Cardiac fibroblast (primary cell): ENCODE data around the gene GPR156.
A peak's percentile ranks its signal among the peaks of the same experiment; 100 is the strongest.

Source experiments
- DNase-seq, 2 donors: peaks; one replicate each; pipeline versions ENCODE4 v3.0.0 to v3.0.0-alpha.2; 2010; ENCODE audit warnings: low read depth in 2 of 2
- H3K4me3 ChIP-seq, 2 donors: replicated peaks in 1 of 2; 1 replicate in 1 of 2; 2 replicates in 1 of 2; pipeline ENCODE4 v1.5.1; 2011; ENCODE audit warnings: low read depth in 2 of 2, low read length in 2 of 2, mild to moderate bottlenecking in 2 of 2, moderate library complexity in 1 of 2
- TF ChIP-seq, protein P1 (sequence below): IDR thresholded peaks from one replicate; pipeline ENCODE4 v1.5.1; 2011; ENCODE audit warnings: low read depth, mild to moderate bottlenecking, low read length, inconsistent platforms

GPR156 gene

GRCh38 chr3:120214176-120214575, 70.8 kb downstream of the GPR156 start:
- no peak for DNase-seq
- TF ChIP-seq, protein P1, sequence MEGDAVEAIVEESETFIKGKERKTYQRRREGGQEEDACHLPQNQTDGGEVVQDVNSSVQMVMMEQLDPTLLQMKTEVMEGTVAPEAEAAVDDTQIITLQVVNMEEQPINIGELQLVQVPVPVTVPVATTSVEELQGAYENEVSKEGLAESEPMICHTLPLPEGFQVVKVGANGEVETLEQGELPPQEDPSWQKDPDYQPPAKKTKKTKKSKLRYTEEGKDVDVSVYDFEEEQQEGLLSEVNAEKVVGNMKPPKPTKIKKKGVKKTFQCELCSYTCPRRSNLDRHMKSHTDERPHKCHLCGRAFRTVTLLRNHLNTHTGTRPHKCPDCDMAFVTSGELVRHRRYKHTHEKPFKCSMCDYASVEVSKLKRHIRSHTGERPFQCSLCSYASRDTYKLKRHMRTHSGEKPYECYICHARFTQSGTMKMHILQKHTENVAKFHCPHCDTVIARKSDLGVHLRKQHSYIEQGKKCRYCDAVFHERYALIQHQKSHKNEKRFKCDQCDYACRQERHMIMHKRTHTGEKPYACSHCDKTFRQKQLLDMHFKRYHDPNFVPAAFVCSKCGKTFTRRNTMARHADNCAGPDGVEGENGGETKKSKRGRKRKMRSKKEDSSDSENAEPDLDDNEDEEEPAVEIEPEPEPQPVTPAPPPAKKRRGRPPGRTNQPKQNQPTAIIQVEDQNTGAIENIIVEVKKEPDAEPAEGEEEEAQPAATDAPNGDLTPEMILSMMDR, result no peak

DNA sequence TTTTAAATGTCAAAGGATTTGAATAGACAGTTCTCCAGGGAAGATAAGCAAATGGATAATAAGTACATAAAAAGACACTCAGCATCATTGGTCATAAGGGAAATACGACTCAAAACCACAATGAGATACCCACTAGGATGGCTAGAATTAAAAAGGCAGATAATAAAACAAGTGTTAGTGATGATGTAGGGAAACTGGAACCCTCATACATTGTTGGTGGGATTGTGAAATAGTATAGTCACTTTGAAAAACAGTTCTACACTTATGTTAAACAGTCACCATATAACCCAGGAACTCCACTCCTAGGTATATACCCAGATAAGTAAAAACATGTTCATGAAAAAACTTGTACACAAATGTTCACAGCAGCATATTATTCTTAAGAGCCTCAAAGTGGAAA, 72.5 kb downstream of the GPR156 start:
- DNase-seq, result no peak
- TF ChIP-seq, protein P1, result no peak

More at GRCh38 chr3:120214176-120214575, 70.8 kb downstream of the GPR156 start:
- no peak overlapping the region for H3K4me3 ChIP-seq

GRCh38 chr3:120209425-120209824, 75.6 kb downstream of the GPR156 start:
- H3K4me3 ChIP-seq, result no peak overlapping the region
- TF ChIP-seq, protein P1, result no peak
- DNase-seq, result no peak

More for the DNA sequence above, 72.5 kb downstream of the GPR156 start:
- H3K4me3 ChIP-seq, result no peak overlapping the region

GRCh38 chr3:120204338-120204737, 80.7 kb downstream of the GPR156 start:
- TF ChIP-seq, protein P1, result no peak
- H3K4me3 ChIP-seq, result no peak overlapping the region
- no peak for DNase-seq

DNA sequence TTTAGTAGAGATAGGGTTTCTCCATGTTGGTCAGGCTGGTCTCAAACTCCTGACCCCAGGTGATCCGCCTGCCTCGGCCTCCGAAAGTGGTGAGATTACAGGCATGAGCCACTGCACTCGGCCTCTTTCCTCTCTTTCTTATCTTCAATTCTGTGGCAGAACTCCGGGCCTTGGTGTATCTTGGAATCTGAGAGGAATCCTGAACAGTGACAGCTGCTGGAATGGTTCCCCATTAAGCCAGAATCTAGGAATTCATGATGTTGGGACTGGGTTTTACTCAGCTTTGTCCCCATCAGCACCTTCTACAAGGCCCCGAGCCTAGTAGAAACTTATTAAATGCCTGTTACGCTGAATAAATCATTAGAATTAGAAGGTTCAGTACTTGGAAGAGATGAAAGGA, 81.4 kb downstream of the GPR156 start:
- TF ChIP-seq, protein P1, result no peak
- no peak for DNase-seq
- no peak overlapping the region for H3K4me3 ChIP-seq

GRCh38 chr3:120203016-120203415, 82.0 kb downstream of the GPR156 start:
- DNase-seq, result peak; percentile 89 to 94
- no peak overlapping the region for H3K4me3 ChIP-seq
- TF ChIP-seq, protein P1, result no peak

DNA sequence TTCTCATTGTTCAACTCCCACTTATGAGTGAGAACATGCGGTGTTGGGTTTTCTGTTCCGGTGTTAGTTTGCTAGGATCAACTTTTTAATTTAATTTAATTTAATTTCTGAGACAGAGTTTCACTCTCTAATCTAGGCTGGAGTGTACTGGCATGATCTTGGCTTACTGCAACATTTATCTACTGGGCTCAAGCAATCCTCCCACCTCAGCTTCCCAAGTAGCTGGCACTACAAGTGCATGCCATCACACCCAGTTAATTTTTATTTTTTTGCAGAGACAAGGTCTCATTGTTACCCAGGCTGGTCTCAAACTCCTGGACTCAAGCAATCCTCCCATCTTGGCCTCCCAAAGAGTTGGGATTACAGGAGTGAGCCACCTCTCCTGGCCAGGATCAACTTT, 82.7 kb downstream of the GPR156 start:
- no peak overlapping the region for H3K4me3 ChIP-seq
- TF ChIP-seq, protein P1, result no peak
- no peak for DNase-seq
